Transverse colon (tissue), 4 donors: ENCODE measurements around the gene C12orf56.

ENCODE experiments used
- EP300 ChIP-seq: sonication (generic); formaldehyde crosslinking; IDR thresholded peaks from one replicate; pipeline ENCODE4 v1.6.1; 2017; ENCODE audit warnings: antibody characterized with exemption, low read depth
- POLR2A ChIP-seq: fragments of 450-650 bp; IDR thresholded peaks from one replicate; pipeline ENCODE4 v1.6.1; 2016; ENCODE audit warnings: antibody characterized with exemption, mild to moderate bottlenecking, moderate library complexity
- POLR2AphosphoS5 ChIP-seq, 3 donors: sonication (generic); formaldehyde crosslinking; IDR thresholded peaks; one replicate each; pipeline ENCODE4 v1.6.1; 2016; ENCODE audit warnings: antibody characterized with exemption in 3 of 3
- TF ChIP-seq, protein P1 (sequence below), 5 experiments: fragments of 200-600 bp in 3 of 5; fragments of 450-650 bp in 2 of 5; sonication (generic) in 3 of 5; IDR thresholded peaks; 1 replicate in 2 of 5; 2 replicates in 3 of 5; pipeline ENCODE4 v1.5.1; 2016 to 2017; ENCODE audit warnings: antibody characterized with exemption in 5 of 5, inconsistent platforms in 3 of 5, mild to moderate bottlenecking in 2 of 5, moderate library complexity in 1 of 5

DNA sequence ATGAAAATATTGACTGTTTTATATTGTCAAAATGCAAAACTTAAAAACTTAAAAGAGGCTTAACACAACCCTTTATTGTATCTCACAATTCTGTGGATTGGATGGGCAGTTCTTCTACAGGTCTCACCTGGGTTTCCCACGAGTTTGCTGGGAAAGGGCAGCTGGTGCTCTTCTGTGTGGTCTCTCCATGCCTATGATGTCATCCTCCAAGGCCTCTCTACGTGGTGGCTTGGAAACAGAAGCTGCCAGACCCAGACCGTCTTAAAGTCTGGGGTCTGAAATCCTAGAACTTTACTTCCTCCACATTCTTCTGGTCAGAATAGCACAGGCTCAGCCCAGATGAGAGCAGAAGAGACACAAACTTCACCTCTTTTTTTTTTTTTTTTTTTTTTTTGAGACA, 132.0 kb downstream of the C12orf56 start:
- TF ChIP-seq, protein P1, sequence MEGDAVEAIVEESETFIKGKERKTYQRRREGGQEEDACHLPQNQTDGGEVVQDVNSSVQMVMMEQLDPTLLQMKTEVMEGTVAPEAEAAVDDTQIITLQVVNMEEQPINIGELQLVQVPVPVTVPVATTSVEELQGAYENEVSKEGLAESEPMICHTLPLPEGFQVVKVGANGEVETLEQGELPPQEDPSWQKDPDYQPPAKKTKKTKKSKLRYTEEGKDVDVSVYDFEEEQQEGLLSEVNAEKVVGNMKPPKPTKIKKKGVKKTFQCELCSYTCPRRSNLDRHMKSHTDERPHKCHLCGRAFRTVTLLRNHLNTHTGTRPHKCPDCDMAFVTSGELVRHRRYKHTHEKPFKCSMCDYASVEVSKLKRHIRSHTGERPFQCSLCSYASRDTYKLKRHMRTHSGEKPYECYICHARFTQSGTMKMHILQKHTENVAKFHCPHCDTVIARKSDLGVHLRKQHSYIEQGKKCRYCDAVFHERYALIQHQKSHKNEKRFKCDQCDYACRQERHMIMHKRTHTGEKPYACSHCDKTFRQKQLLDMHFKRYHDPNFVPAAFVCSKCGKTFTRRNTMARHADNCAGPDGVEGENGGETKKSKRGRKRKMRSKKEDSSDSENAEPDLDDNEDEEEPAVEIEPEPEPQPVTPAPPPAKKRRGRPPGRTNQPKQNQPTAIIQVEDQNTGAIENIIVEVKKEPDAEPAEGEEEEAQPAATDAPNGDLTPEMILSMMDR (IDR thresholded peaks at IDR 0.05), result no peak
- TF ChIP-seq POLR2AphosphoS5 (IDR thresholded peaks at IDR 0.05) (no peak), EP300 (no peak), POLR2A (no peak)
